Measurements from ENCODE around the gene COL13A1. TPM values are rescaled to one million over a fixed set of nuclear protein-coding genes. Genes with fewer than 3 reads are reported as not detected.

The COL13A1 gene
- total RNA-seq, 3 donors from 2014 or later (not counting 1 experiment from before 2014, with no cell fraction given), result 5.2 to 22.0 (median 10.3) TPM

- Mint-ChIP-seq H3K9me3 (no peaks in the 10 kb centered on the region), H3K27ac (no peak overlapping the region), H3K36me3 (no peaks in the 10 kb centered on the region), H3K4me3 (no peak overlapping the region), H3K27me3 (ENCODE audit: low read depth in 2 of 2) (no peaks in the 10 kb centered on the region), H3K4me1 (no peaks in the 10 kb centered on the region)
- WGBS (ENCODE audit: insufficient coverage), result 79% methylated on average over 4 of the region's 5 CpGs
- no peaks in the 10 kb centered on the region for H3K9me3 ChIP-seq (ENCODE audit: control insufficient read depth, insufficient read depth, low read length)
- H3K4me3 ChIP-seq (ENCODE audit: low read length), result no peak overlapping the region
- TF ChIP-seq CTCF (IDR thresholded peaks at IDR 0.05), result no peak
- intact Hi-C loops (cut with micrococcal nuclease), result no loop called here
- H3K4me1 ChIP-seq (ENCODE audit: control insufficient read depth, insufficient read depth, low read length), result no peaks in the 10 kb centered on the region
- no peaks in the 10 kb centered on the region for H3K27me3 ChIP-seq (ENCODE audit: control insufficient read depth, insufficient read depth, low read length)
- ATAC-seq (no peak), DNase-seq (no peak)
- no peaks in the 10 kb centered on the region for H3K36me3 ChIP-seq (ENCODE audit: control insufficient read depth, insufficient read depth, low read length)
- no peak overlapping the region for H3K27ac ChIP-seq (ENCODE audit: low read length)
These were observed 151.1 kb downstream of the COL13A1 start for GRCh38 chr10:69952821-69953221.

- no peaks in the 10 kb centered on the region for H3K4me1 ChIP-seq (ENCODE audit: control insufficient read depth, insufficient read depth, low read length)
- DNase-seq (no peak), ATAC-seq (no peak)
- Mint-ChIP-seq H3K9me3 (no peaks in the 10 kb centered on the region), H3K27me3 (ENCODE audit: low read depth in 2 of 2) (no peaks in the 10 kb centered on the region), H3K27ac (no peak overlapping the region), H3K4me3 (no peak overlapping the region), H3K36me3 (no peaks in the 10 kb centered on the region), H3K4me1 (peaks cover 0 to 4% of the 10 kb centered on the region in 2 donors)
- intact Hi-C loops (cut with micrococcal nuclease), result no loop called here
- H3K4me3 ChIP-seq (ENCODE audit: low read length), result no peak overlapping the region
- TF ChIP-seq CTCF (IDR thresholded peaks at IDR 0.05), result no peak
- WGBS (ENCODE audit: insufficient coverage), result 70% methylated on average over 6 of the region's 6 CpGs
- H3K27me3 ChIP-seq (ENCODE audit: control insufficient read depth, insufficient read depth, low read length), result no peaks in the 10 kb centered on the region
- H3K9me3 ChIP-seq (ENCODE audit: control insufficient read depth, insufficient read depth, low read length), result no peaks in the 10 kb centered on the region
- H3K27ac ChIP-seq (ENCODE audit: low read length), result no peak overlapping the region
- H3K36me3 ChIP-seq (ENCODE audit: control insufficient read depth, insufficient read depth, low read length), result no peaks in the 10 kb centered on the region
These were observed 152.1 kb downstream of the COL13A1 start for GRCh38 chr10:69953851-69954250.

GRCh38 chr10:69955211-69955805 lies 153.6 kb downstream of the COL13A1 start:
- Mint-ChIP-seq H3K4me1 (peaks cover 0 to 9% of the 10 kb centered on the region in 2 donors), H3K4me3 (no peak overlapping the region), H3K9me3 (no peaks in the 10 kb centered on the region), H3K27me3 (ENCODE audit: low read depth in 2 of 2) (no peaks in the 10 kb centered on the region), H3K27ac (no peak overlapping the region), H3K36me3 (no peaks in the 10 kb centered on the region)
- intact Hi-C loops (cut with micrococcal nuclease), result no loop called here
- Histone ChIP-seq H3K4me3 (ENCODE audit: low read length) (no peak overlapping the region), H3K36me3 (ENCODE audit: control insufficient read depth, insufficient read depth, low read length) (no peaks in the 10 kb centered on the region), H3K9me3 (ENCODE audit: control insufficient read depth, insufficient read depth, low read length) (no peaks in the 10 kb centered on the region), H3K4me1 (ENCODE audit: control insufficient read depth, insufficient read depth, low read length) (peaks cover 2% of the 10 kb centered on the region), H3K27me3 (ENCODE audit: control insufficient read depth, insufficient read depth, low read length) (no peaks in the 10 kb centered on the region), H3K27ac (ENCODE audit: low read length) (no peak overlapping the region)
- ATAC-seq (no peak), DNase-seq (no peak)
- TF ChIP-seq CTCF (IDR thresholded peaks at IDR 0.05), result no peak
- 85% methylated on average over 10 of the region's 10 CpGs for WGBS (ENCODE audit: insufficient coverage)

Measured in natural killer cell (primary cell).